Epithelial cell of esophagus (primary cell): ENCODE measurements around the gene KIF26A.
"Not testable (repeated sequence)": the region's sequence is repeated elsewhere in the genome, so short reads cannot be mapped to it uniquely, and the experiment has no call there.

Source experiments
- DNase-seq: peaks from one replicate; pipeline ENCODE4 v3.0.0; 2010; ENCODE audit warnings: low read depth
- H3K4me3 ChIP-seq: 2 replicates; pipeline ENCODE4 v1.5.1; 2011; ENCODE audit warnings: mild to moderate bottlenecking, low read length, control low read depth
- TF ChIP-seq, protein P1 (sequence below): IDR thresholded peaks from 2 replicates; pipeline ENCODE4 v1.5.1; 2011; ENCODE audit warnings: low read depth, mild to moderate bottlenecking, low read length, control low read depth, inconsistent platforms; ENCODE audit not compliant: insufficient read depth; ENCODE audit errors: missing control alignments

KIF26A gene

DNA sequence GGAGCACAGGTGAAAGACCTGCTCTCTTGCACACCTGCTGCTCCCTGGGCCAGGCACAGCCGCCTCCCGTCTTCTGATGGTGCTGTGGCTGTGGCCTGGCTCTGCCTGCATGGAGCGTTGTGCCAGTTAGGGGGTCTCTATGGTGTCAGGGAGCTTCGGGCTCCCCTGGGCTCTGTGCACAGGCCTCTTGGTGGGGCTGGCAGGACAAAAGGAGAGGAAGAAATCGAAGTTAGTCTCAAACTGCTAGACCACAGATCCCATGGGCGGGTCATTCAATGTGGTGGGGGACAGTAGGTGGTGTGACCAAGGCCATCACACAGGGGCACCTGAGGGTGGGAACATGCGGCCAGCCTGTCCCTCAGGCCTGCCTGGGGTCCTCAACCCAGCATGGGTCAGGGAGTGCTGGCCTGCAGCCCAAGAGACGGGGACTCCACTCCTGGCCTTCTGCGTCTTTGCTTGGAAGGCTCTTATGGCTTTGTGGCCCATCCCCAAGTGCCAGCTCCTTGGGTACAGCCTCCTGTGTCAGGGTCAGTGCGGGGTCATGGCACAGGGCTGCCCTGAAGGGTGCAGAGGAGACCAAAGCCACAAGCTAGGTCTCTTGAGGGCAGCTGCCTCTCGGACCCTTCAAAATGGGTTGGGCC lies 84.1 kb downstream of the KIF26A start:
- DNase-seq = no peak
- TF ChIP-seq, protein P1, sequence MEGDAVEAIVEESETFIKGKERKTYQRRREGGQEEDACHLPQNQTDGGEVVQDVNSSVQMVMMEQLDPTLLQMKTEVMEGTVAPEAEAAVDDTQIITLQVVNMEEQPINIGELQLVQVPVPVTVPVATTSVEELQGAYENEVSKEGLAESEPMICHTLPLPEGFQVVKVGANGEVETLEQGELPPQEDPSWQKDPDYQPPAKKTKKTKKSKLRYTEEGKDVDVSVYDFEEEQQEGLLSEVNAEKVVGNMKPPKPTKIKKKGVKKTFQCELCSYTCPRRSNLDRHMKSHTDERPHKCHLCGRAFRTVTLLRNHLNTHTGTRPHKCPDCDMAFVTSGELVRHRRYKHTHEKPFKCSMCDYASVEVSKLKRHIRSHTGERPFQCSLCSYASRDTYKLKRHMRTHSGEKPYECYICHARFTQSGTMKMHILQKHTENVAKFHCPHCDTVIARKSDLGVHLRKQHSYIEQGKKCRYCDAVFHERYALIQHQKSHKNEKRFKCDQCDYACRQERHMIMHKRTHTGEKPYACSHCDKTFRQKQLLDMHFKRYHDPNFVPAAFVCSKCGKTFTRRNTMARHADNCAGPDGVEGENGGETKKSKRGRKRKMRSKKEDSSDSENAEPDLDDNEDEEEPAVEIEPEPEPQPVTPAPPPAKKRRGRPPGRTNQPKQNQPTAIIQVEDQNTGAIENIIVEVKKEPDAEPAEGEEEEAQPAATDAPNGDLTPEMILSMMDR = no peak
- no peak overlapping the region for H3K4me3 ChIP-seq

DNA sequence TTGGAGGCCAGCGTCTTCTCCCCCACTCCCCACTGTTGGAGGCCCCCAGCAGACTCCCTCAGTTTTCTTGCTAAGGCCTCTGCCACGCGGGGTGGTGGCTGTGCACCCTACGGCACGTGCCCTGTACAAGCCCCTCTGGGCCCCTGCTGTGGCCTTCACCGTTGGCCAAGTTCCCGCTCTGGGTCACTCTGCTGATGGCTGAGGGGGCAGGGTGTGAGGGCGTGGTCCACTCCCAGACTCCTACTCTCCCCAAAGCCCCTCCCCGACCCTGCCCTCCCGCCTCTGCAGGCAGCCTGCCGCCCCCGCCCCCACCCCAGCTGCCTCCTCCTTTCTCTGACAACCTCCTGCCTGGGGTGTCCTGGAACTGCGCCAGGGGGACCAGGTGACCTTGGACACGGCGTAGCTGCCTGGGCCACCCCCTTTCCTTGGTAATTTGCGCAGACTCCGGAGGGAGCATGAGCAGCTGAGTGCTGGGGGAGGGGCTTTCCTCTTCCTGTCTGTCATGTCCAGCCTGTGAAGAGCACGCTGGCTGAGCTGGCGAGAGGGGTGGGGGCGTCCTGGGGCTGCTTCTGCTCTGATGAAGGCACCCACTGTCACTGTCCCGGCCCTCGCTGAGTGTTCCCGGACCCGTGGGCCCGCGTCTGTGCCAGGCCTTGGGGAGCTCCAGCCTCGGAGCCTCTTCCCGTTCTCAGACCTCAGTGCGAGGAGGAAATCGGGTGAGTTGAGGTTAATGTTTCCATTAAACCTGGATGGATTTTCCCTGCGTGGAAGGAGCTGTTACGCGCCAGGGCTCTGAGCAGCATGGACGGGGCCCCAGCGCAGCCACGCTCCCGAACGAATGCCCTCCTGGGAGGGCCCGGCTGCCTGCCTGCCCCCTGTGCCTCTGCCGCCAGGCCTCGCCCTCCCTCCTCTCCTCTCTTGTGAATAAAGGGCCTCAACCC lies 85.0 kb downstream of the KIF26A start:
- no peak for DNase-seq
- H3K4me3 ChIP-seq = no peak overlapping the region
- TF ChIP-seq, protein P1 = no peak

DNA sequence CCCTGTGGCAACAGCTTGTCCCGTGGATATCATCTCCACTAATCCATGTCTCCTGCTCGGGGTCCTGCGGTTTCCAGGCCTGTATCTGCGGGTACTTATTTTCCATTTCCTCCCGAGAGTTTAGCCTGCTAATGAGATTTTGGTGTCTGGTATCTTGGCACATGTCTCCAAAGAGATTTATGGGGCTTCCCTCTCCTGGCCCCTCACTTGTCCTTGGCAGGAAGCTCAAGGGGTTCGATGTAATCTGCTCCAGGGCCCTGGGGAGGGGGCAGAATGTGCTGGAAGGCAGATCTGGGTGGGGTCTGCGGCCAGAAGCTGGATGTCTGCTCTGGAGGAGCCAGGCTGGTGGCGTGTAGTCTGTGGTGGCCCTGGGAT lies 85.7 kb downstream of the KIF26A start:
- TF ChIP-seq, protein P1 = no peak
- no peak overlapping the region for H3K4me3 ChIP-seq
- no peak for DNase-seq

DNA sequence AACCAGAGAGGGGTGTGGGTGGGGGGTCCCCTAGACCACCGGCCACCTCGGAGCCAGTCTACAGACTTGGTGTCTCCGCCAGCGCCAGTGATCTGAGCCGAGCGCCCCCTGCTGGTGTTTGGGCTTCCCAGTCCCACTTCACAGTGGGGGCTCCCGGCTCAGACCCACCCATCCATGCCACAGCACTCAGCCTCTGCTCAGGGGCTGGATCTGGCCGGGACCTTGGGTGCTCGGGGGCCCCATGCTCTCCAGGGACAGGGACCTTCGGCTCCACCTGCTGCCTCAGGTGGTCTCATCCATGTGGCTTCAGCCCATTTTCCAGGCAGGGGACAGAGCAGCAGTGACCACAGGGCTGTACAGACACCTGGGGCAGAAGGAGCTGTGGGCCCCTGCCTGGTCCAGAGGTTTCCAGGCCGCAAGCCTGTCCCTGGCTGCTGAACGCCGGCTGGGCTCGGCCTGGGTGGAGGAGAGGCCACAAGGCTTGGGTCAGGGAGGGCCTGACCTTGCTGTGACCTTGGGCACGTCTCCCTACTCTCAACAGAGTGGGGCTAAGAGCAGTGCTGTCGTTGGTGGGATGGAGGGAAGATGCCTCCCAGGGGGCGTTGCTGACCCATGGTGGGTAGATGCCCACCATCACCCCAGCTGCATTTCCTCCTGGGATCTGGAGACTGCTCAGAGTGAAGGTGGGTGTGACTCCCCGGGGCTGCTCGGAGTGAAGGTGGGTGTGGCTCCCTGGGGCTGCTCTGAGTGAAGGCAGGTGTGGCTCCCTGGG lies 86.3 kb downstream of the KIF26A start:
- DNase-seq = no peak
- no peak overlapping the region for H3K4me3 ChIP-seq
- TF ChIP-seq, protein P1 = no peak

DNA sequence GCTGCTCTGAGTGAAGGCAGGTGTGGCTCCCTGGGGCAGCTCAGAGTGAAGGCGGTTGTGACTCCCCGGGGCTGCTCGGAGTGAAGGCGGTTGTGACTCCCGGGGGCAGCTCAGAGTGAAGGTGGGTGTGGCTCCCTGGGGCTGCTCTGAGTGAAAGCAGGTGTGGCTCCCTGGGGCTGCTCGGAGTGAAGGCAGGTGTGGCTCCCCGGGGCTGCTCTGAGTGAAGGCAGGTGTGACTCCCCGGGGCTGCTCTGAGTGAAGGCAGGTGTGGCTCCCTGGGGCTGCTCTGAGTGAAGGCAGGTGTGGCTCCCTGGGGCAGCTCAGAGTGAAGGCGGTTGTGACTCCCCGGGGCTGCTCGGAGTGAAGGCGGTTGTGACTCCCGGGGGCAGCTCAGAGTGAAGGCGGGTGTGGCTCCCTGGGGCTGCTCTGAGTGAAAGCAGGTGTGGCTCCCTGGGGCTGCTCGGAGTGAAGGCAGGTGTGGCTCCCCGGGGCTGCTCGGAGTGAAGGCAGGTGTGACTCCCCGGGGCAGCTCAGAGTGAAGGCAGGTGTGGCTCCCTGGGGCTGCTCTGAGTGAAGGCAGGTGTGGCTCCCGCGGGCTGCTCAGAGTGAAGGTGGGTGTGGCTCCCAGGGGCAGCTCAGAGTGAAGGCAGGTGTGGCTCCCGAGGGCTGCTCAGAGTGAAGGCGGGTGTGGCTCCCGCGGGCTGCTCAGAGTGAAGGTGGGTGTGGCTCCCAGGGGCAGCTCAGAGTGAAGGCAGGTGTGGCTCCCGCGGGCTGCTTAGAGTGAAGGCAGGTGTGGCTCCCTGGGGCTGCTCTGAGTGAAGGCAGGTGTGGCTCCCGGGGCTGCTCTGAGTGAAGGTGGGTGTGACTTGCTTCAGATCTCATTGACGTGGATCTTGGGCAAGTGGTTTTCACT lies 87.1 kb downstream of the KIF26A start:
- not testable (repeated sequence) for DNase-seq, H3K4me3 ChIP-seq

DNA sequence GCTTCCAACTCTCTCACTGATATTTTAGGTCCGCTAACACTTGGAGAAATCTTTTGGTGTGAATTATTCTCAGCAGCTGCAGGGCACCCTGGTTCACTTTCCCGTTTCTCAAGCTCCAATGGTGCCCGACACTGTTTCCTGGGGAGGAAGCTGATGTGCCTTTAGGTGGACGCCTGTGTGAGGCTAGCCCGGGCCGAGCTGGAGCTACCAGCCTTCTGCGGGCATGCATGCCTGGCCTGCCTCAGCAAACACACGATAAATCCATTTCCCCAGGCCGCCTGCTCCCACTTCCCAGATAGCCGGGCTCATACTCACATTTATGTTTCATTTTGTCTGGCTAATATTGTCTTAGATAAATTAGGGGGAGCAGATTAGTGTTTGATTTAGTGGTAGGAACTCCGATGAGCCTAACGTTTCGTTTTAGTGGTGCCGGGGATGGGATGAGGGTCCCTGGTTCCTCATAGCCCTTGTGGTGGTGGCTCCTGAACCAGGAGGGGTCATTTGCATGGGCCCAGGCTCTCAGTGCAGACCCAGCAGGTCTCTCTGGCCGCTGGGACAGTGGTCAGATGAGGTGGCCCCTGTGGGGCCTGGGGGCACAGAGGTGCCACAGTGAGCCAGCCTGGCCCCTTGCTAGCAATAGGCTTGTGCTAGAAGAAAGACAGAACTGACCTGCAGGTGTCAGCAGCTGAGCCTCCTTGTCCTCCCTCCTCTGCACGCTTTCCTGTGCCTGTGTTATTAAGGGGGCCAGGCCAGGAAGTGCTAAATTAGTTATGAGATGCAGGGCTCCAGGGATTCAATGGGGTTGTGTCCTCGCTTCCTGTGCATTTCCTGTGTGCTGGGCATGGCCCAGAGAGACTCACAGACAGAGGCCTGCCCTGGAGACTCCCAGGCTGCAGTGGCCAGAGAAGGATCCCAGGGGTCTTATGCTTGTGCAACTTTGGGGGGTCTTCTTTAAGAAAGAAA lies 88.3 kb downstream of the KIF26A start:
- TF ChIP-seq, protein P1 = no peak
- no peak for DNase-seq
- no peak overlapping the region for H3K4me3 ChIP-seq
